Activated naive CD4-positive, alpha-beta T cell treated with anti-CD3 and anti-CD28 coated beads, Interleukin-2, amount 50 U/mL, for 72 hours (primary cell): Measurements from ENCODE around the gene PRRT1B. TPM values are rescaled to one million over a fixed set of nuclear protein-coding genes. Genes with fewer than 3 reads are reported as not detected.

ENCODE experiments used
- ATAC-seq, 2 donors: fragments of 150-1000 bp; cut with Tn5 transposase; 2 replicates each; pipeline ENCODE4 v1.10.0; 2021; ENCODE audit warnings: mild to moderate bottlenecking in 2 of 2, moderate library complexity in 2 of 2
- DNase-seq, 2 donors: peaks; one replicate each; pipeline ENCODE4 v3.0.0; 2021 to 2022; ENCODE audit warnings: low spot score in 2 of 2
- H3K27ac Mint-ChIP-seq, 2 donors: one replicate each; pipeline ENCODE4 v1.8.0; 2022; ENCODE audit warnings: mild to moderate bottlenecking in 2 of 2, mixed read lengths in 2 of 2
- H3K36me3 Mint-ChIP-seq, 2 donors: one replicate each; pipeline ENCODE4 v1.8.0; 2022; ENCODE audit warnings: mixed read lengths in 2 of 2
- H3K9me3 Mint-ChIP-seq, 2 donors: one replicate each; pipeline ENCODE4 v1.8.0; 2022; ENCODE audit warnings: mixed read lengths in 2 of 2
- total RNA-seq, 2 donors: library from RNA; stranded (reverse); gene quantifications; one replicate each; pipeline ENCODE4 v1.2.3, GENCODE V29; 2022

The PRRT1B gene
- total RNA-seq, 2 donors from 2014 or later, result not detected

GRCh38 chr9:131594906-131595665 is 49.8 kb downstream of the PRRT1B start:
- no peak for DNase-seq

GRCh38 chr9:131595696-131596429 is 50.5 kb downstream of the PRRT1B start:
- DNase-seq, result no peak
- H3K36me3 Mint-ChIP-seq, result peaks cover 0 to 4% of the 10 kb centered on the region in 2 donors
- H3K9me3 Mint-ChIP-seq, result no peaks in the 10 kb centered on the region
- ATAC-seq, result no peak
- peak overlapping the region; percentile 56 to 85 for H3K27ac Mint-ChIP-seq

More at GRCh38 chr9:131594906-131595665, 49.8 kb downstream of the PRRT1B start:
- ATAC-seq, result no peak
- H3K9me3 Mint-ChIP-seq, result no peaks in the 10 kb centered on the region
- peak overlapping the region; percentile 56 to 85 for H3K27ac Mint-ChIP-seq
- peaks cover 0 to 4% of the 10 kb centered on the region in 2 donors for H3K36me3 Mint-ChIP-seq

GRCh38 chr9:131596430-131596743 is 51.1 kb downstream of the PRRT1B start:
- peak overlapping the region; percentile 56 to 72 for H3K27ac Mint-ChIP-seq
- ATAC-seq, result no peak
- no peaks in the 10 kb centered on the region for H3K9me3 Mint-ChIP-seq
- H3K36me3 Mint-ChIP-seq, result peaks cover 0 to 4% of the 10 kb centered on the region in 2 donors
- no peak for DNase-seq

- no peaks in the 10 kb centered on the region for H3K9me3 Mint-ChIP-seq
- peak overlapping the region; percentile 65 to 72 for H3K27ac Mint-ChIP-seq
Observed at GRCh38 chr9:131597246-131597645, 51.9 kb downstream of the PRRT1B start.

DNA sequence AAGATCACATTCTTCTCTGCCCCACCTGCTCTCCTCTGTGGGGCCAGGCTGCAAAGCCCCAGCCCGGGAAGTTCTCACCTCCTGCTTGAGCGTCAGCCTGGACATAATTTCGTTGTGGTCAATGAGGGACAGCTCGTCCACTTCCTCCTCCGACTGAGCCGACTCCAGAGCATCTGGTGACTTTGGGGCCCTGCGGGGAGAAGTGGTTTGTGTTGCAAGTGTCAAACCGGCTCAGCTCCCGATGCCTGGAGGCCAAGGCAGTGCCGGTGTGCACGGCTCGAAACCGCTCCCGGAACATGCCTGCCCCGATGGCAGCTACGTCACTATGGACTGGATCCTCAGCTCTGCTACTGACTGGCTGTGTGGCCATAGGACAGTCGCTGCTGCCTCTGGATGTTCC is 52.8 kb downstream of the PRRT1B start:
- DNase-seq, result no peak
- ATAC-seq, result no peak
- Mint-ChIP-seq H3K9me3 (no peaks in the 10 kb centered on the region), H3K27ac (peak overlapping the region; percentile 56 to 91), H3K36me3 (peaks cover 0 to 4% of the 10 kb centered on the region in 2 donors)

More at GRCh38 chr9:131597246-131597645, 51.9 kb downstream of the PRRT1B start:
- no peak for DNase-seq
- no peak for ATAC-seq
- peaks cover 0 to 4% of the 10 kb centered on the region in 2 donors for H3K36me3 Mint-ChIP-seq

GRCh38 chr9:131601683-131602181 is 56.4 kb downstream of the PRRT1B start:
- Mint-ChIP-seq H3K36me3 (peaks cover 0 to 4% of the 10 kb centered on the region in 2 donors), H3K9me3 (no peaks in the 10 kb centered on the region), H3K27ac (no peak overlapping the region)
- ATAC-seq, result no peak
- DNase-seq, result no peak

DNA sequence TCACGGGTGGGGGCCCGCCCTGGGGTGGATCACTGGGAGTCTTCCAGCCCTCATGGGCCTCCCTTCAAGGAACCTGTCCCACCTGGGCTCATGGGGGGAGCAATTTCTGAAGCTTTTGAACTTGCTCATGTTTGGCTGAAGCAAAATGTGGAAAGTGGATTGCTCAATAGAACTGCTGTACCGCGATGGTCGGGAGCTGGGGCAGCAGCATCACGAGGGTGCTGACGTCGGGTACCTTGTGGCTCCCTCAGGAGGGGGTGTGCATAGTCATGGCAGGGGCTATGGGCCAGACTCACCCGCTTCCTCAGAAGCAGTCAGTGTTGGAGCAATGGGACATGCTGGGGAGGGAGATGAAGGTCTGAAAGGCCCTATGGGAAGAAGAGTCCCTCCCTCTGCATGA is 57.9 kb downstream of the PRRT1B start:
- H3K9me3 Mint-ChIP-seq, result no peaks in the 10 kb centered on the region
- ATAC-seq (no peak), DNase-seq (no peak)
- peak overlapping the region; percentile 41 to 54 for H3K27ac Mint-ChIP-seq
- peaks cover 0 to 2% of the 10 kb centered on the region in 2 donors for H3K36me3 Mint-ChIP-seq

DNA sequence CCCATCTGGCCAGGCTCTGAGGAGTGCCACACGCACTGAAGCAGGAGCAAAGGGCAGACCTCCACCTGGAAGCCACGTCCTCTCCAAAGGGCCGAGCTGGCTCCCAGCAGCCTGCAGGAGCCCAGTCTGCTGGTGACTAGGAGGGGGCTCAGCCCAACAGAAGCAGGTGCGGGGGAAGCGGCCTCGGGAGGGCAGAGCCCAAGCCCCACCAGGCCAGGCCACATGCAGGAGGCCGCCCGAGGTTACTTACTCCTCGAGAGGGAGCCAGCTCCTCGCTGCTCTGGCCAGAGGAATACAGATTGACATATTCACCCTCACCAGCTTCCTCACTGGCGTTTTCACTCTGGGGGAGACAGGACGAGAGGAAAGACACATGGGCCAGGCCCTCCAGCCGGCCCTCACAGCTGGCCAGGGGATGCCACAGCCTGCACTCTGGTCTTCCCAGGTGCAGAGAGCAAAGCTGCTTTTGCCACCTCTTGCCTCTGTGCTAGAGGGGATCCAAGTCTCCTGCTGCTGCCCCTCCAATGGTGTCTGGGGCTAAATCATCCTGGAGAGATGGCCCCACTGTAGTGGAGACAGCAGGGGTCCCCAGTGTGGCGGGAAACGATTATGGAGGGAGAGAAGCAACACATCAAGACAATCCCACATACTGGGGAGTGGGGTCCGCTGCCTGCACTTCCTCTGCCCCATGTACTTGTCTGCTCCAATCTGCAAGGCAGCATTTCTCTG is 58.6 kb downstream of the PRRT1B start:
- Mint-ChIP-seq H3K27ac (peak overlapping the region in 1 of 2 donors; percentile 54), H3K9me3 (no peaks in the 10 kb centered on the region), H3K36me3 (no peaks in the 10 kb centered on the region)
- DNase-seq (no peak), ATAC-seq (no peak)

- Mint-ChIP-seq H3K36me3 (no peaks in the 10 kb centered on the region), H3K9me3 (no peaks in the 10 kb centered on the region), H3K27ac (peak overlapping the region in 1 of 2 donors; percentile 5)
- no peak for DNase-seq
- no peak for ATAC-seq
Observed at GRCh38 chr9:131605770-131606590, 60.7 kb downstream of the PRRT1B start.

- DNase-seq, result no peak
- H3K27ac Mint-ChIP-seq, result peak overlapping the region; percentile 5 to 12
- H3K9me3 Mint-ChIP-seq, result no peaks in the 10 kb centered on the region
- no peak for ATAC-seq
- H3K36me3 Mint-ChIP-seq, result no peaks in the 10 kb centered on the region
Observed at GRCh38 chr9:131606896-131607567, 61.7 kb downstream of the PRRT1B start.

DNA sequence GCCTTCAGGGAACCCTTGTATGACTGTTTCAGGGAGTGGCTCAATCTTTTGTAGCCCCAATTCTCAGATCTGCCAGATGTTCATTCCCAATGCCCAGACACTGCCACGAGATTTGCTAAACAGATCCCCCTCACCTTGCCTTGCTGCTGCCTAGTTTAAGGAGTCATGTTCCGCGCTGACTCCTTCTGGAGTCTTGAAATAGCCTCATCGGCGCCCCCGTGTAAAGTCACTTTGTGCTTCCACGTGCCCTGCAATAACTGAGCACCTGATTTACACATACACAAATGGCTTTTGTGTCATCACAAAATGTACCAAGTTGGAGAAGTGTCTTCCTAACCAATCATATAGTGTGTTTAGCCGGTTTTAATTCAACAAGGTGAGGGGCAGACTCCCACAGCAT is 62.3 kb downstream of the PRRT1B start:
- ATAC-seq (no peak), DNase-seq (no peak)
- Mint-ChIP-seq H3K9me3 (no peaks in the 10 kb centered on the region), H3K27ac (peak overlapping the region in 1 of 2 donors; percentile 5), H3K36me3 (no peaks in the 10 kb centered on the region)

DNA sequence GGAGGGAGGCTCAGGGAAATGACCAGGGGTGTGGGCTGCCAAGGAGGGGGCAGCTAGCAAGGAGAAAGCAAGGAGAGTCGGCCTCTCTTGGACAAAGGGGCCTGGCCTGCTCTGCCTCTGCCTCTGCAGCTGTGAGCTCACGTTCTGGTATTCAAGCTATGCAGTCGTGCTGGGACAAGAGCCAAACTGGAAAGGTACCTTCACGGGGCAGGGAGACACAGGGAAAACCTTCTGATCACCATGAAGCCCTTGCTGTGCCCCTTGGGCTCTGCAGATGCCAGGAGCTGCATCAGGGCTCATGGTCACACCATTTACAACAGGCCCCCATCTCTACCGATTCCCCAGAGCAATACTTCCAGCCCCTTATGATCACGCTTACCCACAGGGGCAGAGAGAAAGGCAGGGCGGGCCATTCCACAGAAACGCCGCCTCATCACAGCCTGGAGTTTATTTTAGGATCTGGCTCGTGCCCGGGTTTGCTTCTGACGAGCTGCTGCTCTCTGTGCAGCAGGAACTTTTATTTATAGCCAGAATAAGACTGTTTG is 63.2 kb downstream of the PRRT1B start:
- ATAC-seq (no peak), DNase-seq (no peak)
- H3K9me3 Mint-ChIP-seq, result no peaks in the 10 kb centered on the region
- H3K36me3 Mint-ChIP-seq, result no peaks in the 10 kb centered on the region
- peak overlapping the region in 1 of 2 donors; percentile 88 for H3K27ac Mint-ChIP-seq
